Uterus (tissue), 4 donors: ENCODE measurements around the gene TMEM219. TPM values are rescaled to one million over a fixed set of nuclear protein-coding genes. Genes with fewer than 3 reads are reported as not detected.
A peak's percentile ranks its signal among the peaks of the same experiment; 100 is the strongest.

Source experiments
- DNase-seq, 2 donors: peaks; one replicate each; pipeline ENCODE4 v3.0.0-alpha.2; 2019 to 2020
- H3K27ac ChIP-seq, 2 donors: fragments of 200-600 bp; sonication (generic); 1 replicate in 1 of 2; 2 replicates in 1 of 2; pipeline ENCODE4 v1.5.1; 2016 to 2018
- H3K27me3 ChIP-seq, 2 donors: fragments of 200-600 bp; sonication (generic); one replicate each; pipeline ENCODE4 v1.5.1; 2018 to 2019; ENCODE audit warnings: control low read depth in 1 of 2
- H3K36me3 ChIP-seq, 2 donors: fragments of 200-600 bp; sonication (generic); one replicate each; pipeline ENCODE4 v1.5.1; 2019; ENCODE audit warnings: control low read depth in 1 of 2
- H3K4me1 ChIP-seq, 2 donors: fragments of 200-600 bp; sonication (generic); one replicate each; pipeline ENCODE4 v1.5.1; 2018 to 2019; ENCODE audit warnings: control low read depth in 1 of 2
- H3K4me3 ChIP-seq, 2 donors: fragments of 200-600 bp; sonication (generic); 1 replicate in 1 of 2; 2 replicates in 1 of 2; pipeline ENCODE4 v1.5.1; 2018 to 2019; ENCODE audit warnings: mild to moderate bottlenecking in 1 of 2
- H3K9me3 ChIP-seq, 2 donors: fragments of 200-600 bp; sonication (generic); one replicate each; pipeline ENCODE4 v1.5.1; 2019; ENCODE audit warnings: control low read depth in 1 of 2
- POLR2A ChIP-seq, 2 donors: fragments of 450-650 bp; IDR thresholded peaks; one replicate each; pipeline ENCODE4 v1.6.1; 2016; ENCODE audit warnings: antibody characterized with exemption in 2 of 2, mild to moderate bottlenecking in 1 of 2, moderate library complexity in 1 of 2
- intact Hi-C: fragments of 100-400 bp; cut with DNase I; formaldehyde crosslinking; loops from one replicate; pipeline ENCODE4 v1.15.1; 2023; ENCODE audit warnings: low total_unique reads
- total RNA-seq, 4 donors: library from RNA; depleted of rRNA in 3 of 4; stranded (reverse); fragments of >200 nt in 3 of 4; gene quantifications; one replicate each; pipeline versions ENCODE4 v1.1.0 to v1.2.4, GENCODE V29; 2014 to 2023
- TF ChIP-seq, protein P1 (sequence below), 4 experiments: fragments of 200-600 bp in 2 of 4; fragments of 450-650 bp in 2 of 4; sonication (generic) in 2 of 4; IDR thresholded peaks; one replicate each; pipeline ENCODE4 v1.5.1; 2016 to 2019; ENCODE audit warnings: antibody characterized with exemption in 4 of 4, mild to moderate bottlenecking in 2 of 4, moderate library complexity in 1 of 4
- donor health status: DM: yes; HTN: yes; CAD: no.

TMEM219 gene
- total RNA-seq, 4 donors from 2014 or later, result 38.6 to 82.3 (median 58.5) TPM

DNA sequence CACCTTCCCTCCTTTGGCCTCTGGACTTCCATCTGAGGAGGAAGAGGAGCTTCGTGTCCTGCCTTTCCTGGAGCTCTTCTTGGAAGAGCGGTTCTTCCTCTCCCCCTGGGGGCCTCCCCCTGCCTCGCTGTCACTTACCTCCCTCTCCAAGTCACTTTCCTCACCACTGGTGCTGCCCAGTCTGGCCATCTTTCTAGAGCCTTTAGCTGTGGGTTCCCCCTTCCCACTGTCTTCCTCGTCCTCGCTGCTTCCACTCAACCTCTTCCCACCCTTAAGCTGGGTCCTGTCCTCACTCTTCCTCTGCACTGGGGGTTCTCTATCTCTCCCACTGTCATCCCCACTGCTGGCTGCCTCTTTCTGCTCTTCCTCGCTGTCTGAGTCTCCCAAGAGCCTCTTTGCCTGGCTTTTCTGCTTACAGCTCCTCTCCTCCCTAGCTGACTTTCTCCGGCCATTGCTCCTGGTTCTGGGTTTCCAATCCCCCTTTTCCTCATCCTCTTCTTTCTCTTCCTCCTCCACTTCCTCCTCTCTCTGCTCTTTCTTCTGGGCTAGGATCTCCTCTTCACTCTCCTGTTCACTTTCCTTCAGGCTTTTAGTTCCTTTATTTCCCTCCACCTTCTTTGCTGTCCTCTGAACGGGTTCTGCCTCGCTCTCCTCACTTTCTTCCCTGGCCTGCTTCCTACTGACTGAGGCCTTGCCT lies 32.2 kb downstream of the TMEM219 start:
- Histone ChIP-seq H3K4me1 (peaks cover 0 to 8% of the 10 kb centered on the region in 2 donors), H3K9me3 (no peaks in the 10 kb centered on the region), H3K27ac (peak overlapping the region; percentile 96 to 98), H3K4me3 (no peak overlapping the region), H3K27me3 (no peaks in the 10 kb centered on the region), H3K36me3 (no peaks in the 10 kb centered on the region)
- no peak for DNase-seq
- TF ChIP-seq, protein P1, sequence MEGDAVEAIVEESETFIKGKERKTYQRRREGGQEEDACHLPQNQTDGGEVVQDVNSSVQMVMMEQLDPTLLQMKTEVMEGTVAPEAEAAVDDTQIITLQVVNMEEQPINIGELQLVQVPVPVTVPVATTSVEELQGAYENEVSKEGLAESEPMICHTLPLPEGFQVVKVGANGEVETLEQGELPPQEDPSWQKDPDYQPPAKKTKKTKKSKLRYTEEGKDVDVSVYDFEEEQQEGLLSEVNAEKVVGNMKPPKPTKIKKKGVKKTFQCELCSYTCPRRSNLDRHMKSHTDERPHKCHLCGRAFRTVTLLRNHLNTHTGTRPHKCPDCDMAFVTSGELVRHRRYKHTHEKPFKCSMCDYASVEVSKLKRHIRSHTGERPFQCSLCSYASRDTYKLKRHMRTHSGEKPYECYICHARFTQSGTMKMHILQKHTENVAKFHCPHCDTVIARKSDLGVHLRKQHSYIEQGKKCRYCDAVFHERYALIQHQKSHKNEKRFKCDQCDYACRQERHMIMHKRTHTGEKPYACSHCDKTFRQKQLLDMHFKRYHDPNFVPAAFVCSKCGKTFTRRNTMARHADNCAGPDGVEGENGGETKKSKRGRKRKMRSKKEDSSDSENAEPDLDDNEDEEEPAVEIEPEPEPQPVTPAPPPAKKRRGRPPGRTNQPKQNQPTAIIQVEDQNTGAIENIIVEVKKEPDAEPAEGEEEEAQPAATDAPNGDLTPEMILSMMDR (IDR thresholded peaks at IDR 0.05), result no peak
- TF ChIP-seq POLR2A (IDR thresholded peaks at IDR 0.05), result no peak
- intact Hi-C loops, result no loop called here

DNA sequence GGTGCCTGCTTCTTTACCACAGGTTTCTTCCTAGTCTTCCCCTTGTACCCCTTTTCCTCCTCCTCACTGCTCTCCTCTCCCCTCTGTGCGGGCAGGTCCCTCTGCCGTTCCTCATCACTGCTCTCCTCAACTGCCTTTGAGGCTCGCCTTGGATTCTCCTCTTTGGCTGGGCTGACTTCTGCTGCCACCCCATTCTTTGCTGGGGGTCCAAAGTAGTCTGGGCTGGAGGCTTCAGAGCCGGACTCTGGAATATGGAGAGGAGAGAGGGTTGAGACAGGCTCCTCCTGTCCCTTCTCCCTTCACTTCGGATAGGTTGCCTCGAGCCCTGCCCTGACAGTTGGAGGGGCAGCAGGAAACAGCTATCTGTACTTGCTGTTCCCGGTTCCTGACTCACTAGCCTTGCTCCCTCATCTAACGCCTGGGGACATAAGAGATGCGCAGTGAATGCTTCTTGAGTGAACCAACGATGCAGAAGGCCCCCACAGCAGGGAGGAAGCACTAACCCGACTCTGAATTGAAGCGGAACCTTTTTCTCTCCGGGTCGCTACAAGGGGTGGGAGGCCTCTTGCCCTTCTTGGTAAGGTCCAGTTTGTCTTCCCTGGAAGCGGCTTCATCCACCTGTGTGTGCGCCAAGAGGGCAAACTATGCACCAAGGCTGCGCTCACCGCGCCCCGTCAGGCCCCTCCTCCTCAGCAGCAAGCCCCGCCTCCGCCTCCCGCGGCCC lies 32.9 kb downstream of the TMEM219 start:
- Histone ChIP-seq H3K4me3 (peak overlapping the region; percentile 93 to 96), H3K9me3 (no peaks in the 10 kb centered on the region), H3K36me3 (no peaks in the 10 kb centered on the region), H3K27me3 (no peaks in the 10 kb centered on the region), H3K27ac (peak overlapping the region; percentile 96 to 98), H3K4me1 (peaks cover 0 to 8% of the 10 kb centered on the region in 2 donors)
- intact Hi-C loops, result no loop called here
- TF ChIP-seq, protein P1 (IDR thresholded peaks at IDR 0.05), result no peak
- TF ChIP-seq POLR2A (IDR thresholded peaks at IDR 0.05), result no peak
- peak; percentile 54 to 60 for DNase-seq

DNA sequence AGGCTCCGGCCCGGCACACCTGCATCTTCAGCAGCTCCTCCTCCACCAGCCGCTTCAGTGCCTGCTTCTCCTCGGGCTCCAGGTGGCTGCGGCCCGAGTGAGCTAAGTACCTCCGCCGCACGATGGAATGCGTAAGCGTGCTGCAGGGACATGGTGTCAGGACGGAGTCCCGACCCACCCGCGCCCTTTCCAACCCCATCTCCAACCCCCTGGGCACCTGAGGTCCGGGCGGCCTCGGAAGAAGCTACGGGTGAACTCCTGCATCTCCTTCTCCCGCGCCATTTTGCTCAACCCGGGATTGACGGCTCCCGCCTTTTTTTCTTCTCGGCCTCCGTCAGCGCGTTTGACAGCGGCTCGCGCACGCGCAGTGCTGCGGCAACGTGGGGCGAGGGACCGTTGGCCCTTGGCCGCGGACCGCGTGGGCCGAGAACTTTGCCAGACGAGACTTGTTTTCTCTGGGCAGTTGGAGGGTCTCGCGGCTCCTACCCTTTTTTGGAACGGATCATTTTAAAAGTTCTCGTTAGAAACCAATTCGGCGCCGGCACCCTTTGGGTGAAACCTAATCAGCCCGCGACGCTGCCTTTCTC lies 33.5 kb downstream of the TMEM219 start, which contains the start of gene HIRIP3:
Gene HIRIP3, minus strand, starts transcription at position 294 of the 587 bp plus-strand sequence. Its CDS starts 12 bp downstream, at position 282.
- Histone ChIP-seq H3K27me3 (no peaks in the 10 kb centered on the region), H3K36me3 (no peaks in the 10 kb centered on the region), H3K4me3 (peak within 1 kb of the TSS; percentile 93 to 96), H3K4me1 (peaks cover 0 to 8% of the 10 kb centered on the region in 2 donors), H3K9me3 (no peaks in the 10 kb centered on the region), H3K27ac (peak within 1 kb of the TSS; percentile 96 to 98)
- no peak for TF ChIP-seq POLR2A (IDR thresholded peaks at IDR 0.05)
- TF ChIP-seq, protein P1 (IDR thresholded peaks at IDR 0.05), result peak in 1 of 4 experiments; percentile 5
- intact Hi-C loops, result no loop called here
- DNase-seq, result peak; percentile 86 to 89

DNA sequence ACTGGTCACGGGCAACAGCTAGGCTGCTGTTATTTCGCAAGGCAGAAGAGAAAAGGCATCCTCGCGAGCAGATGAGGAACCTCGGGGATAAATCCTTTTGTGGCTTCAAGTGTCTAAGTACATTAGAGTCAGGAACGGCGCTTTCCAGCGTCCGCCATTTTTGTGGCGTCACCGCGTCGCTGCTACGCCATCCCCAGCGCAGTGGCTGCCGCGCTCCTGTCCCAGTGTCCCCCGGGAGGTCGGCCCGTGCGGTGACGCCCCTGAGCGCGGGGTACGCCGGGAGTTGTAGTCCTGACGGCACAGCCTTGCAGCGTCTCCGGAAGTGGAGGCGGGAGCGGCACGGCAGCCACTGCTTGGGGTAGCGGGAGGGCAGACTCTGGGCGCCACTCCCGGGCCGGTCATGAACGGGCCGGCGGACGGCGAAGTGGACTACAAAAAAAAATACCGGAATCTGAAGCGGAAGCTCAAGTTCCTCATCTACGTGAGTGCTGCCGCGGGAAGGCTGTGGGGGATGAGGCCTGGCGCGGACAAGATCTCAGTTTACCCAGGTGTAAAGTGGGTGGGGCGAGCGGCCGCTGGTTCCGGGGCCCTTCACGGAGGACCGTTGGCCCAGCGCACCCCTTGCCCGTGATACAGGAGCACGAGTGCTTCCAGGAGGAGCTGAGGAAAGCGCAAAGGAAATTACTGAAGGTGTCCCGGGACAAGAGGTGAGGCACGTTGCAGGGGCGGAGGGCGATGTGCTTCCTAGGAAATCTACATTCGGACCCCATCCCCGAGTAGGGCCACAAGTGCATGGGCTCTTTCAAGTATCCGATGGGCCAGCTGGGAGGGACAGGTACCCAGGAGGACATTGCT lies 34.3 kb downstream of the TMEM219 start, which contains the start of gene INO80E:
Gene INO80E, plus strand, starts transcription at position 331 of the 855 bp plus-strand sequence. Its CDS starts 70 bp downstream, at position 401.
- no peaks in the 10 kb centered on the region for H3K36me3 ChIP-seq
- H3K4me1 ChIP-seq, result peaks cover 0 to 8% of the 10 kb centered on the region in 2 donors
- peak; percentile 97 to 99 for DNase-seq
- intact Hi-C loops, result no loop called here
- H3K4me3 ChIP-seq, result peak within 1 kb of the TSS; percentile 93 to 96
- no peaks in the 10 kb centered on the region for H3K9me3 ChIP-seq
- H3K27me3 ChIP-seq, result no peaks in the 10 kb centered on the region
- peak in 1 of 2 donors; percentile 60 for TF ChIP-seq POLR2A (IDR thresholded peaks at IDR 0.05)
- TF ChIP-seq, protein P1 (IDR thresholded peaks at IDR 0.05), result peak in 1 of 4 experiments; percentile 5
- peak within 1 kb of the TSS; percentile 96 to 98 for H3K27ac ChIP-seq
